Activated gamma-delta T cell treated with anti-CD3 and anti-CD28 coated beads, Interleukin-2, amount 50 U/mL, for 16 hours (primary cell): Measurements from ENCODE around the gene USH2A.

Source experiments
- DNase-seq: peaks from one replicate; pipeline ENCODE4 v3.0.0-alpha.2; 2020; ENCODE audit warnings: low read depth

Gene USH2A

GRCh38 chr1:215643592-215644321, 779.5 kb downstream of the USH2A start:
- no peak for DNase-seq

GRCh38 chr1:215640429-215641148, 782.7 kb downstream of the USH2A start:
- no peak for DNase-seq

- no peak for DNase-seq
Measured at GRCh38 chr1:215637041-215637573, 786.1 kb downstream of the USH2A start.

GRCh38 chr1:215636258-215636965, 786.8 kb downstream of the USH2A start:
- no peak for DNase-seq

GRCh38 chr1:215635827-215636226, 787.4 kb downstream of the USH2A start:
- DNase-seq, result no peak

- no peak for DNase-seq
Measured at GRCh38 chr1:215631489-215631888, 791.8 kb downstream of the USH2A start.

- no peak for DNase-seq
Measured at GRCh38 chr1:215631040-215631439, 792.2 kb downstream of the USH2A start.

GRCh38 chr1:215625949-215626348, 797.3 kb downstream of the USH2A start:
- DNase-seq, result no peak

- no peak for DNase-seq
Measured at GRCh38 chr1:215623162-215623561, 800.1 kb downstream of the USH2A start.

GRCh38 chr1:215617979-215618378, 805.3 kb downstream of the USH2A start:
- no peak for DNase-seq

GRCh38 chr1:215612391-215612790, 810.9 kb downstream of the USH2A start:
- DNase-seq, result no peak

GRCh38 chr1:215608646-215609045, 814.6 kb downstream of the USH2A start:
- no peak for DNase-seq

- DNase-seq, result no peak
Measured at GRCh38 chr1:215607412-215607811, 815.8 kb downstream of the USH2A start.

- DNase-seq, result no peak
Measured at GRCh38 chr1:215606564-215607168, 816.6 kb downstream of the USH2A start.

GRCh38 chr1:215606036-215606435, 817.2 kb downstream of the USH2A start:
- no peak for DNase-seq

GRCh38 chr1:215605011-215605621, 818.1 kb downstream of the USH2A start:
- DNase-seq, result no peak

- DNase-seq, result no peak
Measured at GRCh38 chr1:215603319-215603718, 819.9 kb downstream of the USH2A start.

GRCh38 chr1:215601276-215601675, 822.0 kb downstream of the USH2A start:
- no peak for DNase-seq

- no peak for DNase-seq
Measured at GRCh38 chr1:215600867-215601266, 822.4 kb downstream of the USH2A start.

- DNase-seq, result no peak
Measured at GRCh38 chr1:215600258-215600792, 822.9 kb downstream of the USH2A start.

GRCh38 chr1:215599418-215600074, 823.7 kb downstream of the USH2A start:
- no peak for DNase-seq
